ENCODE data around the gene FUT8.

- TF ChIP-seq CTCF (IDR thresholded peaks at IDR 0.05 in 4 of 5, conservative IDR thresholded peaks at IDR 0.05 in 1 of 5) (no peak), POLR2A (IDR thresholded peaks at IDR 0.05) (no peak)
Measured at GRCh38 chr14:65729566-65729965, 317.0 kb downstream of the FUT8 start.

Measured in gastrocnemius medialis (tissue), 4 donors.